GM19438 (cell line): ENCODE data around the gene POLR1A.

Experiments
- ATAC-seq: cut with Tn5 transposase; IDR thresholded peaks from one replicate; pipeline ENCODE4 v1.9.1; 2021; ENCODE audit warnings: low read depth; ENCODE audit not compliant: unreplicated experiment

Gene POLR1A

GRCh38 chr2:86039178-86039962 is 66.3 kb downstream of the POLR1A start:
- no peak for ATAC-seq

- ATAC-seq: peak; percentile 46
Measured at GRCh38 chr2:86038291-86039081, 67.2 kb downstream of the POLR1A start.

- ATAC-seq: no peak
Measured at GRCh38 chr2:86037795-86038192, 67.9 kb downstream of the POLR1A start.

- no peak for ATAC-seq
Measured at GRCh38 chr2:86037141-86037794, 68.4 kb downstream of the POLR1A start.

GRCh38 chr2:86036669-86037138 is 69.0 kb downstream of the POLR1A start:
- ATAC-seq: no peak

- ATAC-seq: peak; percentile 62
Measured at GRCh38 chr2:86035883-86036668, 69.6 kb downstream of the POLR1A start.

GRCh38 chr2:86035376-86035882 is 70.3 kb downstream of the POLR1A start:
- ATAC-seq: no peak

GRCh38 chr2:86033751-86034692 is 71.7 kb downstream of the POLR1A start:
- ATAC-seq: no peak

- ATAC-seq: no peak
Measured at GRCh38 chr2:86032861-86033595, 72.7 kb downstream of the POLR1A start.

GRCh38 chr2:86031606-86032005 is 74.1 kb downstream of the POLR1A start:
- ATAC-seq: no peak

- no peak for ATAC-seq
Measured at GRCh38 chr2:86031151-86031550, 74.5 kb downstream of the POLR1A start.

GRCh38 chr2:86029873-86030272 is 75.8 kb downstream of the POLR1A start:
- no peak for ATAC-seq

GRCh38 chr2:86028766-86029381 is 76.8 kb downstream of the POLR1A start:
- ATAC-seq: no peak

GRCh38 chr2:86027922-86028765 is 77.5 kb downstream of the POLR1A start:
- ATAC-seq: no peak

GRCh38 chr2:86027196-86027921 is 78.3 kb downstream of the POLR1A start:
- no peak for ATAC-seq

- no peak for ATAC-seq
Measured at GRCh38 chr2:86026744-86027065, 79.0 kb downstream of the POLR1A start.
